NCI-H510A treated with DMSO at 0.1 percent for 48 hours (cell line): ENCODE data around the gene NRDC.

Experiments
- DNase-seq: peaks from one replicate; lab custom pipeline; 2025; lab: John Stamatoyannopoulos, UW

NRDC gene

GRCh38 chr1:51758310-51758709 is 120.2 kb downstream of the NRDC start:
- no peak for DNase-seq

- no peak for DNase-seq
These were observed 122.2 kb downstream of the NRDC start for GRCh38 chr1:51756290-51756689.

- DNase-seq = no peak
These were observed 123.1 kb downstream of the NRDC start for GRCh38 chr1:51755437-51755836.

GRCh38 chr1:51754666-51755065 is 123.9 kb downstream of the NRDC start:
- no peak for DNase-seq

GRCh38 chr1:51753969-51754368 is 124.6 kb downstream of the NRDC start:
- no peak for DNase-seq

GRCh38 chr1:51752073-51752948 is 126.2 kb downstream of the NRDC start:
- DNase-seq = no peak

GRCh38 chr1:51750729-51751128 is 127.8 kb downstream of the NRDC start:
- DNase-seq = no peak

- no peak for DNase-seq
These were observed 128.3 kb downstream of the NRDC start for GRCh38 chr1:51750218-51750617.

GRCh38 chr1:51749151-51749550 is 129.4 kb downstream of the NRDC start:
- DNase-seq = no peak

- DNase-seq = no peak
These were observed 133.3 kb downstream of the NRDC start for GRCh38 chr1:51745304-51745570.

- no peak for DNase-seq
These were observed 133.8 kb downstream of the NRDC start for GRCh38 chr1:51744506-51745303.

- DNase-seq = no peak
These were observed 137.3 kb downstream of the NRDC start for GRCh38 chr1:51741121-51741681.

GRCh38 chr1:51740652-51741051 is 137.9 kb downstream of the NRDC start:
- DNase-seq = no peak
